ENCODE data around the gene ETV3.

DNA sequence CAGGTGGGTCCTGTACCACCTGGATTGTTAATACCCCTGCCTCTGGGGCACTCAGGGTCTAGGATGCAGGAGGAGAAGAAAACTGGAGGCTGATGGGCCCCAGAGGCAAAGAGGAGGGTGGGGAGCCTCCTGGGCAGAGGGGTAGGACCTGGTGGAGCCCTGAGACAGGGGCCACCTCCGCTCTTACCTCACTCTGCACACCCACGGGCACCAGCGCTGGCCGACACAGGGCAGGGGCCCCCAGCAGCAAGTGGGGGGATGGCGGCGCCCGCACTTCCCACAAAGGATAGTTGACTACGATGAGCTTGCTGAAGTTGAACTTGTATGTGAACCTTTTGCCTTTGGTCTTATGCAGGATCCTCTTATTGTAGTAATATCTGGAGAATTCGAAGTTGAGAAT lies 39.7 kb downstream of the ETV3 start:
- TF ChIP-seq, protein P1, sequence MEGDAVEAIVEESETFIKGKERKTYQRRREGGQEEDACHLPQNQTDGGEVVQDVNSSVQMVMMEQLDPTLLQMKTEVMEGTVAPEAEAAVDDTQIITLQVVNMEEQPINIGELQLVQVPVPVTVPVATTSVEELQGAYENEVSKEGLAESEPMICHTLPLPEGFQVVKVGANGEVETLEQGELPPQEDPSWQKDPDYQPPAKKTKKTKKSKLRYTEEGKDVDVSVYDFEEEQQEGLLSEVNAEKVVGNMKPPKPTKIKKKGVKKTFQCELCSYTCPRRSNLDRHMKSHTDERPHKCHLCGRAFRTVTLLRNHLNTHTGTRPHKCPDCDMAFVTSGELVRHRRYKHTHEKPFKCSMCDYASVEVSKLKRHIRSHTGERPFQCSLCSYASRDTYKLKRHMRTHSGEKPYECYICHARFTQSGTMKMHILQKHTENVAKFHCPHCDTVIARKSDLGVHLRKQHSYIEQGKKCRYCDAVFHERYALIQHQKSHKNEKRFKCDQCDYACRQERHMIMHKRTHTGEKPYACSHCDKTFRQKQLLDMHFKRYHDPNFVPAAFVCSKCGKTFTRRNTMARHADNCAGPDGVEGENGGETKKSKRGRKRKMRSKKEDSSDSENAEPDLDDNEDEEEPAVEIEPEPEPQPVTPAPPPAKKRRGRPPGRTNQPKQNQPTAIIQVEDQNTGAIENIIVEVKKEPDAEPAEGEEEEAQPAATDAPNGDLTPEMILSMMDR (IDR thresholded peaks at IDR 0.05): no peak
- TF ChIP-seq EZH2 (IDR thresholded peaks at IDR 0.05): no peak
- no peak for TF ChIP-seq EZH2phosphoT487 (IDR thresholded peaks at IDR 0.05)
